ENCODE measurements around the gene MAPT.
"Not testable (repeated sequence)": the region's sequence is repeated elsewhere in the genome, so short reads cannot be mapped to it uniquely, and the experiment has no call there.

Gene MAPT

DNA sequence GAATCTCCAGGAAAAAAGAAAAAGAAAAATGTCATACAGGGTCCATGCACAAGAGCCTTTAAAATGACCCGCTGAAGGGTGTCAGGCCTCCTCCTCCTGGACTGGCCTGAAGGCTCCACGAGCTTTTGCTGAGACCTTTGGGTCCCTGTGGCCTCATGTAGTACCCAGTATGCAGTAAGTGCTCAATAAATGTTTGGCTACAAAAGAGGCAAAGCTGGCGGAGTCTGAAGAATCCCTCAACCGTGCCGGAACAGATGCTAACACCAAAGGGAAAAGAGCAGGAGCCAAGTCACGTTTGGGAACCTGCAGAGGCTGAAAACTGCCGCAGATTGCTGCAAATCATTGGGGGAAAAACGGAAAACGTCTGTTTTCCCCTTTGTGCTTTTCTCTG is 105.5 kb downstream of the MAPT start:
- no peak overlapping the region for H3K4me3 ChIP-seq (ENCODE audit: low read length)
- no peaks in the 10 kb centered on the region for H3K4me1 ChIP-seq (ENCODE audit: control insufficient read depth, low read depth, low read length)
- H3K36me3 ChIP-seq (ENCODE audit: control insufficient read depth, low read depth, low read length), result no peaks in the 10 kb centered on the region
- no peaks in the 10 kb centered on the region for H3K27me3 ChIP-seq (ENCODE audit: control insufficient read depth, insufficient read depth, low read length)
- H3K9ac ChIP-seq (ENCODE audit: low read length), result no peak overlapping the region
- no peak overlapping the region for H3K27ac ChIP-seq (ENCODE audit: low read length)
- no peaks in the 10 kb centered on the region for H3K9me3 ChIP-seq (ENCODE audit: control insufficient read depth, low read depth, low read length)

DNA sequence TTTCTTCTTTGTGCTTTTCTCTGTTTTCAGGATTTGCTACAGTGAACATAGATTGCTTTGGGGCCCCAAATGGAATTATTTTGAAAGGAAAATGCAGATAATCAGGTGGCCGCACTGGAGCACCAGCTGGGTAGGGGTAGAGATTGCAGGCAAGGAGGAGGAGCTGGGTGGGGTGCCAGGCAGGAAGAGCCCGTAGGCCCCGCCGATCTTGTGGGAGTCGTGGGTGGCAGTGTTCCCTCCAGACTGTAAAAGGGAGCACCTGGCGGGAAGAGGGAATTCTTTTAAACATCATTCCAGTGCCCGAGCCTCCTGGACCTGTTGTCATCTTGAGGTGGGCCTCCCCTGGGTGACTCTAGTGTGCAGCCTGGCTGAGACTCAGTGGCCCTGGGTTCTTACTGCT is 105.9 kb downstream of the MAPT start:
- no peaks in the 10 kb centered on the region for H3K27me3 ChIP-seq (ENCODE audit: control insufficient read depth, insufficient read depth, low read length)
- H3K4me3 ChIP-seq (ENCODE audit: low read length), result no peak overlapping the region
- no peak overlapping the region for H3K27ac ChIP-seq (ENCODE audit: low read length)
- no peak overlapping the region for H3K9ac ChIP-seq (ENCODE audit: low read length)
- no peaks in the 10 kb centered on the region for H3K4me1 ChIP-seq (ENCODE audit: control insufficient read depth, low read depth, low read length)
- H3K9me3 ChIP-seq (ENCODE audit: control insufficient read depth, low read depth, low read length), result no peaks in the 10 kb centered on the region
- H3K36me3 ChIP-seq (ENCODE audit: control insufficient read depth, low read depth, low read length), result no peaks in the 10 kb centered on the region

DNA sequence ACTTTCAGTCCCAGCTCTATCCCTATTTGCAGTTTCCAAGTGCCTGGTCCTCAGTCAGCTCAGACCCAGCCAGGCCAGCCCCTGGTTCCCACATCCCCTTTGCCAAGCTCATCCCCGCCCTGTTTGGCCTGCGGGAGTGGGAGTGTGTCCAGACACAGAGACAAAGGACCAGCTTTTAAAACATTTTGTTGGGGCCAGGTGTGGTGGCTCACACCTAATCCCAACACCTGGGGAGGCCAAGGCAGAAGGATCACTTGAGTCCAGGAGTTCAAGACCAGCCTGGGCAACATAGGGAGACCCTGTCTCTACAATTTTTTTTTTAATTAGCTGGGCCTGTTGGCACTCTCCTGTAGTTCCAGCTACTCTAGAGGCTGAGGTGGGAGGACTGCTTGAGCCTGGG is 106.4 kb downstream of the MAPT start:
- no peak overlapping the region for H3K4me3 ChIP-seq (ENCODE audit: low read length)
- H3K4me1 ChIP-seq (ENCODE audit: control insufficient read depth, low read depth, low read length), result no peaks in the 10 kb centered on the region
- H3K9me3 ChIP-seq (ENCODE audit: control insufficient read depth, low read depth, low read length), result no peaks in the 10 kb centered on the region
- no peak overlapping the region for H3K27ac ChIP-seq (ENCODE audit: low read length)
- H3K9ac ChIP-seq (ENCODE audit: low read length), result no peak overlapping the region
- no peaks in the 10 kb centered on the region for H3K27me3 ChIP-seq (ENCODE audit: control insufficient read depth, insufficient read depth, low read length)
- H3K36me3 ChIP-seq (ENCODE audit: control insufficient read depth, low read depth, low read length), result no peaks in the 10 kb centered on the region

DNA sequence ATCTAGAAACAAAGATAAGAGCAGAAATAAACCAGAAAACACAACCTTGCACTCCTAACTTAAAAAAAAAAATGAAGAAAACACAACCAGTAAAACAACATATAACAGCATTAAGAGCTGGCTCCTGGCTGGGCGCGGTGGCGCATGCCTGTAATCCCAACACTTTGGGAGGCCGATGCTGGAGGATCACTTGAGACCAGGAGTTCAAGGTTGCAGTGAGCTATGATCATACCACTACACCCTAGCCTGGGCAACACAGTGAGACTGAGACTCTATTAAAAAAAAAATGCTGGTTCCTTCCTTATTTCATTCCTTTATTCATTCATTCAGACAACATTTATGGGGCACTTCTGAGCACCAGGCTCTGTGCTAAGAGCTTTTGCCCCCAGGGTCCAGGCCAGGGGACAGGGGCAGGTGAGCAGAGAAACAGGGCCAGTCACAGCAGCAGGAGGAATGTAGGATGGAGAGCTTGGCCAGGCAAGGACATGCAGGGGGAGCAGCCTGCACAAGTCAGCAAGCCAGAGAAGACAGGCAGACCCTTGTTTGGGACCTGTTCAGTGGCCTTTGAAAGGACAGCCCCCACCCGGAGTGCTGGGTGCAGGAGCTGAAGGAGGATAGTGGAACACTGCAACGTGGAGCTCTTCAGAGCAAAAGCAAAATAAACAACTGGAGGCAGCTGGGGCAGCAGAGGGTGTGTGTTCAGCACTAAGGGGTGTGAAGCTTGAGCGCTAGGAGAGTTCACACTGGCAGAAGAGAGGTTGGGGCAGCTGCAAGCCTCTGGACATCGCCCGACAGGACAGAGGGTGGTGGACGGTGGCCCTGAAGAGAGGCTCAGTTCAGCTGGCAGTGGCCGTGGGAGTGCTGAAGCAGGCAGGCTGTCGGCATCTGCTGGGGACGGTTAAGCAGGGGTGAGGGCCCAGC is 107.3 kb downstream of the MAPT start:
- H3K9ac ChIP-seq (ENCODE audit: low read length), result no peak overlapping the region
- no peak overlapping the region for H3K27ac ChIP-seq (ENCODE audit: low read length)
- no peaks in the 10 kb centered on the region for H3K4me1 ChIP-seq (ENCODE audit: control insufficient read depth, low read depth, low read length)
- no peaks in the 10 kb centered on the region for H3K36me3 ChIP-seq (ENCODE audit: control insufficient read depth, low read depth, low read length)
- H3K4me3 ChIP-seq (ENCODE audit: low read length), result no peak overlapping the region
- no peaks in the 10 kb centered on the region for H3K27me3 ChIP-seq (ENCODE audit: control insufficient read depth, insufficient read depth, low read length)
- no peaks in the 10 kb centered on the region for H3K9me3 ChIP-seq (ENCODE audit: control insufficient read depth, low read depth, low read length)

DNA sequence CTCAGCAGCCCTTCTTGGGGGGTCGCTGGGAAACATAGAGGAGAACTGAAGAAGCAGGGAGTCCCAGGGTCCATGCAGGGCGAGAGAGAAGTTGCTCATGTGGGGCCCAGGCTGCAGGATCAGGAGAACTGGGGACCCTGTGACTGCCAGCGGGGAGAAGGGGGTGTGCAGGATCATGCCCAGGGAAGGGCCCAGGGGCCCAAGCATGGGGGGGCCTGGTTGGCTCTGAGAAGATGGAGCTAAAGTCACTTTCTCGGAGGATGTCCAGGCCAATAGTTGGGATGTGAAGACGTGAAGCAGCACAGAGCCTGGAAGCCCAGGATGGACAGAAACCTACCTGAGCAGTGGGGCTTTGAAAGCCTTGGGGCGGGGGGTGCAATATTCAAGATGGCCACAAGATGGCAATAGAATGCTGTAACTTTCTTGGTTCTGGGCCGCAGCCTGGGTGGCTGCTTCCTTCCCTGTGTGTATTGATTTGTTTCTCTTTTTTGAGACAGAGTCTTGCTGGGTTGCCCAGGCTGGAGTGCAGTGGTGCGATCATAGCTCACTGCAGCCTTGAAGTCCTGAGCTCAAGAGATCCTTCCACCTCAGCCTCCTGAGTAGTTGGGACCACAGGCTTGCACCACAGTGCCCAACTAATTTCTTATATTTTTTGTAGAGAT is 108.1 kb downstream of the MAPT start:
- Histone ChIP-seq H3K4me1 (ENCODE audit: control insufficient read depth, low read depth, low read length) (no peaks in the 10 kb centered on the region), H3K9ac (ENCODE audit: low read length) (no peak overlapping the region), H3K9me3 (ENCODE audit: control insufficient read depth, low read depth, low read length) (no peaks in the 10 kb centered on the region), H3K4me3 (ENCODE audit: low read length) (no peak overlapping the region), H3K27me3 (ENCODE audit: control insufficient read depth, insufficient read depth, low read length) (no peaks in the 10 kb centered on the region), H3K27ac (ENCODE audit: low read length) (no peak overlapping the region), H3K36me3 (ENCODE audit: control insufficient read depth, low read depth, low read length) (no peaks in the 10 kb centered on the region)

DNA sequence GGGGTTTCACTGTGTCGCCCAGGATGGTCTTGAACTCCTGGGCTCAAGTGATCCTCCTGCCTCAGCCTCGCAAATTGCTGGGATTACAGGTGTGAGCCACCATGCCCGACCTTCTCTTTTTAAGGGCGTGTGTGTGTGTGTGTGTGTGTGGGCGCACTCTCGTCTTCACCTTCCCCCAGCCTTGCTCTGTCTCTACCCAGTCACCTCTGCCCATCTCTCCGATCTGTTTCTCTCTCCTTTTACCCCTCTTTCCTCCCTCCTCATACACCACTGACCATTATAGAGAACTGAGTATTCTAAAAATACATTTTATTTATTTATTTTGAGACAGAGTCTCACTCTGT is 108.6 kb downstream of the MAPT start:
- H3K9ac ChIP-seq (ENCODE audit: low read length), result no peak overlapping the region
- H3K27me3 ChIP-seq (ENCODE audit: control insufficient read depth, insufficient read depth, low read length), result no peaks in the 10 kb centered on the region
- no peaks in the 10 kb centered on the region for H3K9me3 ChIP-seq (ENCODE audit: control insufficient read depth, low read depth, low read length)
- H3K4me1 ChIP-seq (ENCODE audit: control insufficient read depth, low read depth, low read length), result no peaks in the 10 kb centered on the region
- H3K36me3 ChIP-seq (ENCODE audit: control insufficient read depth, low read depth, low read length), result no peaks in the 10 kb centered on the region
- no peak overlapping the region for H3K4me3 ChIP-seq (ENCODE audit: low read length)
- no peak overlapping the region for H3K27ac ChIP-seq (ENCODE audit: low read length)

DNA sequence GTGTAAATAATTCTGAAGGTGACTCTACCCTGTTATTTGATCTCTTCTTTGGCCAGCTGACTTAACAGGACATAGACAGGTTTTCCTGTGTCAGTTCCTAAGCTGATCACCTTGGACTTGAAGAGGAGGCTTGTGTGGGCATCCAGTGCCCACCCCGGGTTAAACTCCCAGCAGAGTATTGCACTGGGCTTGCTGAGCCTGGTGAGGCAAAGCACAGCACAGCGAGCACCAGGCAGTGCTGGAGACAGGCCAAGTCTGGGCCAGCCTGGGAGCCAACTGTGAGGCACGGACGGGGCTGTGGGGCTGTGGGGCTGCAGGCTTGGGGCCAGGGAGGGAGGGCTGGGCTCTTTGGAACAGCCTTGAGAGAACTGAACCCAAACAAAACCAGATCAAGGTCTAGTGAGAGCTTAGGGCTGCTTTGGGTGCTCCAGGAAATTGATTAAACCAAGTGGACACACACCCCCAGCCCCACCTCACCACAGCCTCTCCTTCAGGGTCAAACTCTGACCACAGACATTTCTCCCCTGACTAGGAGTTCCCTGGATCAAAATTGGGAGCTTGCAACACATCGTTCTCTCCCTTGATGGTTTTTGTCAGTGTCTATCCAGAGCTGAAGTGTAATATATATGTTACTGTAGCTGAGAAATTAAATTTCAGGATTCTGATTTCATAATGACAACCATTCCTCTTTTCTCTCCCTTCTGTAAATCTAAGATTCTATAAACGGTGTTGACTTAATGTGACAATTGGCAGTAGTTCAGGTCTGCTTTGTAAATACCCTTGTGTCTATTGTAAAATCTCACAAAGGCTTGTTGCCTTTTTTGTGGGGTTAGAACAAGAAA is 109.8 kb downstream of the MAPT start:
- Histone ChIP-seq H3K4me1 (ENCODE audit: control insufficient read depth, low read depth, low read length) (no peaks in the 10 kb centered on the region), H3K9ac (ENCODE audit: low read length) (no peak overlapping the region), H3K9me3 (ENCODE audit: control insufficient read depth, low read depth, low read length) (no peaks in the 10 kb centered on the region)

DNA sequence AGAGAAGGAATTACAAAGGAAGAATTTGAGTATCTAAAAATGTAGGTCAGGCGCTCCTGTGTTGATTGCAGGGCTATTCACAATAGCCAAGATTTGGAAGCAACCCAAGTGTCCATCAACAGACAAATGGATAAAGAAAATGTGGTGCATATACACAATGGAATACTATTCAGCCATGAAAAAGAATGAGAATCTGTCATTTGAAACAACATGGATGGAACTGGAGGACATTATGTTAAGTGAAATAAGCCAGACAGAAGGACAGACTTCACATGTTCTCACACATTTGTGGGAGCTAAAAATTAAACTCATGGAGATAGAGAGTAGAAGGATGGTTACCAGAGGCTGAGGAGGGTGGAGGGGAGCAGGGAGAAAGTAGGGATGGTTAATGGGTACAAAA is 111.7 kb downstream of the MAPT start:
- H3K4me1 ChIP-seq (ENCODE audit: control insufficient read depth, low read depth, low read length); H3K9ac ChIP-seq (ENCODE audit: low read length); H3K27ac ChIP-seq (ENCODE audit: low read length); H3K4me3 ChIP-seq (ENCODE audit: low read length); H3K36me3 ChIP-seq (ENCODE audit: control insufficient read depth, low read depth, low read length); H3K27me3 ChIP-seq (ENCODE audit: control insufficient read depth, insufficient read depth, low read length); H3K9me3 ChIP-seq (ENCODE audit: control insufficient read depth, low read depth, low read length): not testable (repeated sequence)

More for the DNA sequence above, 109.8 kb downstream of the MAPT start:
- H3K27ac ChIP-seq (ENCODE audit: low read length), result no peak overlapping the region
- H3K27me3 ChIP-seq (ENCODE audit: control insufficient read depth, insufficient read depth, low read length), result no peaks in the 10 kb centered on the region
- H3K4me3 ChIP-seq (ENCODE audit: low read length), result no peak overlapping the region
- no peaks in the 10 kb centered on the region for H3K36me3 ChIP-seq (ENCODE audit: control insufficient read depth, low read depth, low read length)

DNA sequence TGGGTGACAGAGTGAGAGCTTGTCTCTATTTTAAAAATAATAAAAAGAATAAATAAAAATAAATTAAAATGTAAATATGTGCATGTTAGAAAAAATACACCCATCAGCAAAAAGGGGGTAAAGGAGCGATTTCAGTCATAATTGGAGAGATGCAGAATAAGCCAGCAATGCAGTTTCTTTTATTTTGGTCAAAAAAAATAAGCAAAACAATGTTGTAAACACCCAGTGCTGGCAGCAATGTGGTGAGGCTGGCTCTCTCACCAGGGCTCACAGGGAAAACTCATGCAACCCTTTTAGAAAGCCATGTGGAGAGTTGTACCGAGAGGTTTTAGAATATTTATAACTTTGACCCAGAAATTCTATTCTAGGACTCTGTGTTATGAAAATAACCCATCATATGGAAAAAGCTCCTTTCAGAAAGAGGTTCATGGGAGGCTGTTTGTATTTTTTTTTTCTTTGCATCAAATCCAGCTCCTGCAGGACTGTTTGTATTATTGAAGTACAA is 113.2 kb downstream of the MAPT start:
- no peak overlapping the region for H3K4me3 ChIP-seq (ENCODE audit: low read length)
- no peaks in the 10 kb centered on the region for H3K36me3 ChIP-seq (ENCODE audit: control insufficient read depth, low read depth, low read length)
- H3K27me3 ChIP-seq (ENCODE audit: control insufficient read depth, insufficient read depth, low read length), result no peaks in the 10 kb centered on the region
- H3K27ac ChIP-seq (ENCODE audit: low read length), result no peak overlapping the region
- H3K4me1 ChIP-seq (ENCODE audit: control insufficient read depth, low read depth, low read length), result no peaks in the 10 kb centered on the region
- no peak overlapping the region for H3K9ac ChIP-seq (ENCODE audit: low read length)
- H3K9me3 ChIP-seq (ENCODE audit: control insufficient read depth, low read depth, low read length), result no peaks in the 10 kb centered on the region

DNA sequence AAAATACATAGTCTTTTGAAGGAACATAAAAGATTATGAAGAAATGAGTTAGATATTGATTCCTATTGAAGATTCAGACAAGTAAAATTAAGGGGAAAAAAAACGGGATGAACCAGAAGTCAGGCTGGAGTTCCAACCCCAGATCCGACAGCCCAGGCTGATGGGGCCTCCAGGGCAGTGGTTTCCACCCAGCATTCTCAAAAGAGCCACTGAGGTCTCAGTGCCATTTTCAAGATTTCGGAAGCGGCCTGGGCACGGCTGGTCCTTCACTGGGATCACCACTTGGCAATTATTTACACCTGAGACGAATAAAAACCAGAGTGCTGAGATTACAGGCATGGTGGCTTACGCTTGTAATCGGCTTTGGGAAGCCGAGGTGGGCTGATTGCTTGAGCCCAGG is 114.2 kb downstream of the MAPT start:
- H3K27ac ChIP-seq (ENCODE audit: low read length), result no peak overlapping the region
- H3K27me3 ChIP-seq (ENCODE audit: control insufficient read depth, insufficient read depth, low read length), result no peaks in the 10 kb centered on the region
- no peak overlapping the region for H3K9ac ChIP-seq (ENCODE audit: low read length)
- H3K9me3 ChIP-seq (ENCODE audit: control insufficient read depth, low read depth, low read length), result no peaks in the 10 kb centered on the region
- no peaks in the 10 kb centered on the region for H3K4me1 ChIP-seq (ENCODE audit: control insufficient read depth, low read depth, low read length)
- no peak overlapping the region for H3K4me3 ChIP-seq (ENCODE audit: low read length)
- H3K36me3 ChIP-seq (ENCODE audit: control insufficient read depth, low read depth, low read length), result no peaks in the 10 kb centered on the region
